Measurements from ENCODE around the gene MEPE.

MEPE gene

DNA sequence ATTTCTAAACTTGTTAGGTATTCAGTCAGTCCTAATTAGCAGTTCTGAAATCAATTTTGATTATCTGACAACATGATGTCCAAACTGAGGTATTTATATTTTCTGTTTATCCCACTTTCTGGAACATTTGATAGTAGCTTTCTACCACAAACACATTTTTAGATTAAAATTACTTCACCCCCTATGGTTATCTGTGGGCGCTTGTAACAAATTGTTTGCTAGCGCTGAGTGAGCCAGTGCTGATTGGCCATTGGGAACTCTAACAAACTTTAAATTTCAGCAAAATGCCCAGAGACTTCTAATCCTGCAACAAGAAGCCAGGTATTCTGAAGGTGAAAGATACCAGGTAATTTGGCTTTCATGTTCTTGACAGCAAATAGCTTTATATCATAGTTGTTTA lies at the start of gene MEPE:
Gene MEPE (plus strand): TSS at position 301 of the 400 bp plus-strand sequence. CDS start 1,746 bp downstream, outside the sequence.
- no peak within 1 kb of the TSS for H3K27ac ChIP-seq
- no peak for TF ChIP-seq CTCF (IDR thresholded peaks at IDR 0.05)
- DNase-seq (ENCODE audit: low spot score) = no peak
- no peak within 1 kb of the TSS for H3K4me3 ChIP-seq

- no peak for TF ChIP-seq CTCF (IDR thresholded peaks at IDR 0.05)
- no peak overlapping the region for H3K27ac ChIP-seq
- no peak overlapping the region for H3K4me3 ChIP-seq
- DNase-seq (ENCODE audit: low spot score) = no peak
Measured at GRCh38 chr4:87783781-87784180, 49.0 kb upstream of the MEPE start.

GRCh38 chr4:87785731-87786509 lies 46.8 kb upstream of the MEPE start:
- H3K27ac ChIP-seq = no peak overlapping the region
- no peak for TF ChIP-seq CTCF (IDR thresholded peaks at IDR 0.05)
- H3K4me3 ChIP-seq = no peak overlapping the region
- DNase-seq (ENCODE audit: low spot score) = no peak

DNA sequence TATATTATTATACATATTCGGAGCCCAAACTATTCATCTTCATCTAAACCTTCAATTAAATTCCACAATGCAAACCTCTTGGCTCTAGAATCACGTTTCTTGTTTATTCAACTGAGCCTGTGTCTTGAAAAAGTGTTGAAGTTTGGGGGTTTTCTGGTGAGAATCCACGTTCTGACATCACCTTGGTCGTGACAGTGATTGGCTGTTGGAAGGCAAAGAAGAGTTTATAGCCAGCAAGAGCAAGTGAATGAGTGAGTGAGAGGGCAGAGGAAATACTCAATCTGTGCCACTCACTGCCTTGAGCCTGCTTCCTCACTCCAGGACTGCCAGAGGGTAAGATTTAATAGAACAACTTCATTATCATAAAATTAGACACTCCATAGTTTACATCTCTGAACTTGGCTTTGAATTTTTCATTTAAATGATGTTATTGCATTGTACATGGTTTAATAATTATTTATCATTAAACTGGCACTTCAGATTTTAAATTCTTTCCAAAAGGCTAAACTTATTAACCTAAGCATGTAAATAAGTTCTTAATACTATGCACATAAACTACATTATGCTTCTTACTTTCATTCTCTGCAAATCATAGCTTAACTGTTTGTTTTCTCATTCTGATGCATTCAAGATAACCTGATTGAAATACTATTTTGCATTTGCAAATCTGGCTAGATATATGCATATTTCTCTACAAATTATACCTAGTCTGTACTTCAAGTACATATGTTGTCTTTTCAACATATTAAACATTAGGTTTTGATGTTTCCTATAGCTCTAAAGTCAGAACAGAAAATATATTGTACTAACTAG lies 33.3 kb upstream of the MEPE start, which contains the start of gene IBSP:
Gene IBSP (plus strand): TSS at position 254 of the 813 bp plus-strand sequence. CDS start 2,808 bp downstream, outside the sequence.
- no peak within 1 kb of the TSS for H3K4me3 ChIP-seq
- H3K27ac ChIP-seq = no peak within 1 kb of the TSS
- no peak for DNase-seq (ENCODE audit: low spot score)
- TF ChIP-seq CTCF (IDR thresholded peaks at IDR 0.05) = no peak

DNA sequence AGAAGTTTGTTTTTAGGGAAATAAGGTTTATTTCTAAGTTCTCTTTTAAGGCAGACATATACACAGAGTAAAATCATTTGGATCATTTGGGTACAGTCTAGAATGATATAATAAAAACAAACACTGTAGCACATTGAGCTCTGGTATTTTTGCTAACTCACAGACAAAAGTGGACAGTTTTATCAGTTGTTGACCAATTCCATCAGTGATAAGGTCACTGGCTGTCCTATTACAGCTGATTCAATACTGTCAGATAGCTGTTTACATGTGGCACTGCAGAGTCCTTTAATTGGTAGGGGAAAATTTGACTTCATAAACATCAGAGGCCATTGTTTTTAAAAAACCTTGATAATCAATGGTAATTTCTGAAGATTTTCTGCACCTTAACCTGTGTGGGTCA lies 29.9 kb upstream of the MEPE start:
- TF ChIP-seq CTCF (IDR thresholded peaks at IDR 0.05) = no peak
- Histone ChIP-seq H3K27ac (no peak overlapping the region), H3K4me3 (no peak overlapping the region)
- no peak for DNase-seq (ENCODE audit: low spot score)

DNA sequence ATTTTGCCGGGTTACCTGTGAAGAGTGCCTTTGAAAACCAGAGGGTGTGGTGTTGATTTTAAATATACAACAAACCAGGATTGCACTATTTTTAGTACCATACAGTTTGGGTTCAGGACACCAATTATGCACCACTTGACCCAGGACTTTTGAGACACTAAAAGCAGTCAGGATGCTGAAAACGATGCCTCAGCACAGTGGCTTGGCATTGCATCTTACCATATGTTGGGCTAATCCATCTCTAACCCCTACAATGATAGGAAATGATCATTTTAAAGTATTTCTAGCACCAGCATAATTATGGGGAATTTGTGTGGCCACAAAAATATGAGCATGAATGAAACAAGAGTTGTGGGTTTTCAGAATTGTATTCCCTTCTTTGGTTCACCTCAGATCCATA lies 29.3 kb upstream of the MEPE start:
- Histone ChIP-seq H3K27ac (no peak overlapping the region), H3K4me3 (no peak overlapping the region)
- DNase-seq (ENCODE audit: low spot score) = no peak
- TF ChIP-seq CTCF (IDR thresholded peaks at IDR 0.05) = no peak
